Measurements from ENCODE around the gene CIC.
"Not testable (repeated sequence)": the region's sequence is repeated elsewhere in the genome, so short reads cannot be mapped to it uniquely, and the experiment has no call there.

Gene CIC

GRCh38 chr19:42255766-42256745 lies 13.0 kb upstream of the CIC start:
- DNase-seq = no peak

- DNase-seq = not testable (repeated sequence)
Measured at GRCh38 chr19:42257842-42258241, 11.2 kb upstream of the CIC start.

GRCh38 chr19:42261763-42262162 lies 7.3 kb upstream of the CIC start:
- DNase-seq = no peak

- DNase-seq = not testable (repeated sequence)
Measured at GRCh38 chr19:42266105-42266504, 2.9 kb upstream of the CIC start.

GRCh38 chr19:42266928-42267603 lies 2.0 kb upstream of the CIC start:
- DNase-seq = not testable (repeated sequence)

DNA sequence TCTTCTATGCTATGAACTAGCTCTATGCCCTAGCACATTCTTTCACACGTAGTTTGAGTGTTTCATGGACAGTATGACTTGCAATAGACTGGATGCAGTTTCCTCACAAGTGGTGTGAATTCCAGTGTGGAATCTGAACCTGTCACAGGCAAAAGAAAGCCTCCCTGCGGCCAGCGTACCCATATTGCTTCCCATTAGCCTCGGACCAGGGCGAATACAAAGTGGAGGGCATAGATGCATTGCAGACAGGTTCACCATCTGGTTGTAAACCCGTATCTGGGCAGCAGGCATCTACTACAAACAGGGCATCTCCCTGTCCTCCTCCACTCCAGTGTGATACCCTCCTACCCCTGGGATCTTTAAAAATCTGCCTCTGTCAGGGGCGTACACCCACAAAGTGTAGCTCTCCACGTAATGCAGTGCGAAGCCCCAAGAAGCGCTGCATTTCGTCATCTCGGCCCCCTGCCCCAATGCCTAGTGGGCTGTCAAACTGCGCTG lies 1.4 kb upstream of the CIC start:
- DNase-seq = no peak

- peak; percentile 100 for DNase-seq
Measured at GRCh38 chr19:42268142-42268703, 829 bp upstream of the CIC start.

- no peak for DNase-seq
Measured at GRCh38 chr19:42269478-42270345, 660 bp downstream of the CIC start.

GRCh38 chr19:42270346-42271044 lies 1.4 kb downstream of the CIC start:
- peak; percentile 86 for DNase-seq

DNA sequence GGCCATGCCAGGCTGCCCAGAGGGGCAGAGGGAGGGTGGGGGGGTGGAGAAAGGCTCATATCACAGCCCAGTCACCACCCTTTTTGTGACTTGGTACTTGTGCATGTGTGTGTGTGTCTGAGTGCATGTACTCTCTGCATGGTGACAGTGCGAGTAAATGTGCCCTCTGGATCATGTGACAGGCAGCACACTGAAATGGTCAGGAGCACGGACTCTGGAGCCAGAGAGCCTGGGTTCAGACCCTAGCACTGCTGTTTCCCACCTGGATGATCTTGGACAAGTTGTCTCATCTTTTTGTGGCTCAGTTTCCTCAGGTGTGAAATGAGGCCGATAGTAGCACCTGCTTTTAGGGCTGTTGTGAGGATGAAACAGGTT lies 2.0 kb downstream of the CIC start:
- DNase-seq = no peak

DNA sequence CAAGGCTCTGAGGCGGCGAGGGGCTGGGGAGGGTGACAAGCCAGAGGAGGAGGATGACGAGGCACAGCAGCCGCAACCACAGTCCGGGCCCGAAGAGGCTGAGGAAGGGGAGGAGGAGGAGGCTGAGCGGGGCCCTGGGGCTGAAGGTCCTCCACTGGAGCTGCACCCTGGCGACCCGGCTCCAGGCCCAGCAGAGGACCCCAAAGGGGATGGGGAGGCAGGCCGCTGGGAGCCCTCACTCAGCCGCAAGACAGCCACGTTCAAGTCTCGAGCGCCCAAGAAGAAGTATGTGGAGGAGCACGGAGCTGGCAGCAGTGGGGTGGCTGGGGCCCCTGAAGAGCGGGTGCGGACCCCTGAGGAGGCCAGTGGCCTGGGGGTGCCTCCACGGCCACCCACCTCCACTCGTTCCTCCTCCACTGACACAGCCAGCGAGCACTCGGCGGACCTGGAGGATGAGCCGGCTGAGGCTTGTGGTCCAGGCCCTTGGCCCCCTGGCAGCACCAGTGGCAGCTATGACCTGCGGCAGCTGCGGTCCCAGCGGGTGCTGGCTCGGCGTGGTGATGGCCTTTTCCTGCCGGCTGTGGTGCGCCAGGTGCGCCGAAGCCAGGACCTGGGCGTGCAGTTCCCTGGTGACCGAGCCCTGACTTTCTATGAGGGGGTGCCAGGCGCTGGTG lies 2.9 kb downstream of the CIC start:
- no peak for DNase-seq

DNA sequence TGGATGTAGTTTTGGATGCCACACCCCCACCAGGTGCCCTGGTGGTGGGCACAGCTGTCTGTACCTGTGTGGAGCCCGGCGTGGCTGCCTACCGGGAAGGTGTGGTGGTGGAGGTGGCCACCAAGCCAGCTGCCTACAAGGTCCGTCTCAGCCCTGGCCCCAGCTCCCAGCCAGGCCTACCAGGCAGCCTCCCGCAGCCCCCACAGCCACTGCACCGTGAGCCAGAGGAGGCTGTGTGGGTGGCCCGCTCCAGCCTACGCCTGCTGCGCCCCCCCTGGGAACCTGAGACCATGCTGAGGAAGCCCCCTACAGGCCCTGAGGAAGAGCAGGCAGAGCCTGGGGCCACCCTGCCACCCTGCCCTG lies 3.5 kb downstream of the CIC start:
- no peak for DNase-seq

DNA sequence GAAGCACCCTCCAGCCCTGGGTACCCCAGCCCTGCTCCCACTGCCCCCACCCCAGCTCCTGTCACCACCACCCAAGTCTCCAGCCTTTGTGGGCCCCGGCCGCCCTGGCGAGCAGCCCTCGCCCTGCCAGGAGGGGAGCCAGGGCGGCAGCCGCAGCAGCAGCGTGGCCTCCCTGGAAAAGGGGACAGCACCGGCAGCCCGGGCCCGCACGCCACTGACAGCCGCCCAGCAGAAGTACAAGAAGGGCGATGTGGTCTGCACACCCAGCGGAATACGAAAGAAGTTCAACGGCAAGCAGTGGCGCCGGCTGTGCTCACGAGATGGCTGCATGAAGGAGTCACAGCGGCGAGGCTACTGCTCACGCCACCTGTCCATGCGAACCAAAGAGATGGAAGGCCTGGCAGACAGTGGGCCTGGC lies 3.9 kb downstream of the CIC start:
- no peak for DNase-seq

GRCh38 chr19:42273407-42274064 lies 4.5 kb downstream of the CIC start:
- DNase-seq = no peak

DNA sequence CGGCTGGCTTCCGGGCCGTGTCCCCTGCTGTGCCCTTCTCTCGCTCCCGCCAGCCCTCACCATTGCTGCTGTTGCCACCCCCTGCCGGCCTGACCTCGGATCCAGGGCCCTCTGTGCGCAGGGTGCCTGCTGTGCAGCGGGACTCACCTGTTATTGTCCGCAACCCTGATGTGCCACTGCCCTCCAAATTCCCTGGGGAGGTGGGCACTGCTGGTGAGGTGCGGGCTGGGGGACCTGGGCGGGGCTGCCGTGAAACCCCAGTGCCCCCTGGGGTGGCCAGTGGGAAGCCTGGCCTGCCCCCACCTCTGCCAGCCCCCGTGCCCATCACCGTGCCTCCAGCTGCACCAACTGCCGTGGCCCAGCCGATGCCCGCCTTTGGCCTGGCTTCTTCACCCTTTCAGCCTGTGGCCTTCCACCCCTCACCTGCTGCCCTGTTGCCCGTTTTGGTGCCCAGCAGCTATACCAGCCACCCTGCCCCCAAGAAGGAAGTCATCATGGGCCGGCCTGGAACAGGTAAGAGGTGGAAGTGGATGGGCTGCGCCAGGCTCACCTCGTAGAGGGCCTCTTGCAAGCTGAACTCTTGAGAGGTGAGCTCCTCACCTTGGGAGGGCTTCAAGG lies 5.1 kb downstream of the CIC start:
- no peak for DNase-seq

DNA sequence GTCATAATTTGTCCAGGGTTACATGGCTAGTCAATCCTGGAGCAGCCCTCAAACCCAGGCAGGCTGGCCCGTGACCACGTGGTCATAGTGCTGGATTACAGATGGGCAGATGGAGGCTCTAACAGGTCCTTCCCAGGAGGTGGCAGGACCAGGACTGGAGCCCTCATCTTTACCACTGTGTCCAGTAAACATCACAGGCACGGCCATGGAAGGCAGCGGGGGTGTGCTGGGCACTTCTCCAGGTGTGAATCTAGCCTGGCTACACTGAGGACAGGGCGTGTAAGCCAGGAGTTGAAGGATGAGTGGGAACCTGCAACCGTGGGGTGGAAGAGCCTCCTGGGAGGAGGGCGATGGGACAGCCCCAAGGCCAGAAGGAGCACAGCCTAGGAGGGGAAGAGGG lies 6.1 kb downstream of the CIC start:
- DNase-seq = no peak

GRCh38 chr19:42275517-42275916 lies 6.5 kb downstream of the CIC start:
- DNase-seq = no peak

DNA sequence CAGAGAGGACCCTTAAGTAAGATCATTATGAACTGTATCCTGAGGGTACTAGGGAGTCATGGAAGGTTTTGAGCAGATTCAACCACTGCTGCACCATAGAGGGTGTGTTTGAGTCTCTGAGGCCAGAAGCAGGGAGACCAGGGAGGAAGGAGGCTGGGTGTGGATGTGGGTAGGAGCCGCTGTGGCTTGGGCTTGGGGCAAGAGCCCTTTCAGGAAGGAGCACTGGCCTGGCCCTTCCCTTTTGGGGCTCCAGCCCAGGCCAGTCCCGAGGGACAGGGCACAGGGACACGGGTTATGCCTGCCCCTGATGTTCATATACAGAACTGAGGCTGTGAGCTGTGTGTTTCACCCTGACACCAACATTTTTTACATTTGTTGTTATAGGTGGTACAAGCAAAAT lies 7.2 kb downstream of the CIC start:
- DNase-seq = no peak

- no peak for DNase-seq
Measured at GRCh38 chr19:42276821-42277220, 7.8 kb downstream of the CIC start.

DNA sequence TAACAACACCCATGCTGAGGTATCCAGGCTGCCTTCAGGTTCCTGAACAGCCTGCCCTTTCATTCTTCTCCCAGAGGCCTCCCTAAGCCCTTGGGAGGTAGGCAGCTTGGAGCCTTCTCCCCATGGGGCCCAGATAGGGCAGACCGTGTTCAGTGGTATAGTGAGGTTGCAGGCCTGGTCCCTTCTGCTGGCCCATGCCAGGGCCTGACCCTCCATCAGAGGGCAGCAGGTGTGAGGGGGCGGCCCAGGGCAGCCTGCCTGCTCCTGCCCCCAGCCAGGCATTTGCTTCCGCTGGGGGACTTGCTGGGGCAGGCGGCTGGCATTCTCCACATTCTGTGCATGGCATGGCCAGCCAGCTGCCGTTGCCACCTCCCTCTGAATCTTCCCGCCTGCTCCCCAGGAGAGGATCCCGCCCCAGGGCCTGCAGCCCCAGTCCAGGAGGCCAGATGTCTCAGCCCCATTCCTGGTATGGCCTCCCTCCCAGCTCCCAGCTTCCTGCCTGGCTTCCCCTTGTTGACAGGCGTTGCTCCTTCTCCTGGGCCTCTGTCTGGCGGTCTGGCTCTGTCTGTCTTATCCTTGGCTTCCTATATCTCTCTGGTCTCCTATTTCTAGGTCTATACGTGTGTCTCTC lies 8.9 kb downstream of the CIC start:
- DNase-seq = no peak

All from CD4-positive, alpha-beta T cell treated with Interleukin-15 for 1 hour (primary cell).